ENCODE measurements around the gene CLDN2. TPM values are rescaled to one million over a fixed set of nuclear protein-coding genes. Genes with fewer than 3 reads are reported as not detected.
"Not testable (repeated sequence)": the region's sequence is repeated elsewhere in the genome, so short reads cannot be mapped to it uniquely, and the experiment has no call there.

The CLDN2 gene, protein sequence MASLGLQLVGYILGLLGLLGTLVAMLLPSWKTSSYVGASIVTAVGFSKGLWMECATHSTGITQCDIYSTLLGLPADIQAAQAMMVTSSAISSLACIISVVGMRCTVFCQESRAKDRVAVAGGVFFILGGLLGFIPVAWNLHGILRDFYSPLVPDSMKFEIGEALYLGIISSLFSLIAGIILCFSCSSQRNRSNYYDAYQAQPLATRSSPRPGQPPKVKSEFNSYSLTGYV
- total RNA-seq, result 1 to 10 TPM in 1 of 2 donors, under 1 TPM in 1; 0.16 to 2.9 TPM
- 10 to 100 TPM; 33.9 to 85.8 (median 66.8) TPM for polyA plus RNA-seq (ENCODE audit: insufficient read length in 6 of 6)
- long read RNA-seq, donor 1, partial matches to known transcripts, result 73 of 73 reads
- long read RNA-seq, donor 1, other reads (novel, unspliced or antisense), result 0 of 73 reads
- long read RNA-seq, donor 2, partial matches to known transcripts, result 47 of 48 reads
- long read RNA-seq, donor 2, other reads (novel, unspliced or antisense), result 0 of 48 reads
- long read RNA-seq, donor 3, partial matches to known transcripts, result 0 of 15 reads
- long read RNA-seq, donor 3, other reads (novel, unspliced or antisense), result 15 of 15 reads
- long read RNA-seq, donor 4, partial matches to known transcripts, result 0 of 4 reads
- long read RNA-seq, donor 4, other reads (novel, unspliced or antisense), result 4 of 4 reads
- long read RNA-seq, donor 5, partial matches to known transcripts, result 51 of 51 reads
- long read RNA-seq, donor 5, other reads (novel, unspliced or antisense), result 0 of 51 reads
- long read RNA-seq, donor 6, partial matches to known transcripts, result 29 of 45 reads
- long read RNA-seq, donor 6, other reads (novel, unspliced or antisense), result 16 of 45 reads
- long read RNA-seq, donor 7, partial matches to known transcripts, result 37 of 38 reads
- long read RNA-seq, donor 7, other reads (novel, unspliced or antisense), result 0 of 38 reads
- long read RNA-seq, donor 8, partial matches to known transcripts, result 85 of 87 reads
- long read RNA-seq, donor 8, other reads (novel, unspliced or antisense), result 0 of 87 reads
- long read RNA-seq, donor 9, result 0 reads
- long read RNA-seq, donor 10, result 0 reads
- long read RNA-seq, donor 11, result 0 reads
- long read RNA-seq, donor 12, partial matches to known transcripts, result 65 of 67 reads
- long read RNA-seq, donor 12, other reads (novel, unspliced or antisense), result 0 of 67 reads

DNA sequence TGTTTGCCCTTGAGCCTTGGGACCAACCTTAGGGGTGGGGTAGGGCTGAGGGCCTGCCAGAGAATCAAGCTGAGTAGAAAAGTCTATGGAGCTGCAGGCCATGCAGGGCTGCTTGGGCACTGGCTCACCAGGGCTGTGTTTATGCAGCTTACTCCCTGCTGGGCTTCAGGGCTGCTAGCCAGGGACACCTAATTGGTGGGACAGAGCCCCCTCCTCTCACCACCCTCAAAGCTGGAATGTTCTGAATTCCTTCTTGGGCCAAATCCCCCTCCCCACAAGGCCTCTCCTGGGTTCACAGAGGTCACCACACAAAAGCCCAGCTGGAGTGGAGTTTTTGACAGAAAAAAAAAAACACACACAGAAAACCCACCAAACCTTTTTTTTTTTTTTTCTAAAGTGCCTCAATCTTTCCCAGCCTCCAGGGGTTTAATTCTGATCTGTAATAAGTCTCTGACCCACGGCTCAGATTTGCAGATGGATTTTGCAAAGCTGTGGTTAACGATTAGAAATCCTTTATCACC lies at the start of gene CLDN2:
TSS of gene CLDN2 (plus strand) at position 471 of the 521 bp plus-strand sequence. CDS start 7,827 bp downstream, outside the sequence.
- intact Hi-C loops (cut with DNase I), result no loop called here
- Histone ChIP-seq H3K36me3 (no peaks in the 10 kb centered on the region), H3K4me3 (no peak within 1 kb of the TSS), H3K27ac (no peak within 1 kb of the TSS), H3K4me1 (no peaks in the 10 kb centered on the region), H3K9me3 (no peaks in the 10 kb centered on the region), H3K27me3 (peaks cover 0 to 6% of the 10 kb centered on the region in 2 donors)
- ATAC-seq (no peak), DNase-seq (no peak)
- TF ChIP-seq, protein P1, sequence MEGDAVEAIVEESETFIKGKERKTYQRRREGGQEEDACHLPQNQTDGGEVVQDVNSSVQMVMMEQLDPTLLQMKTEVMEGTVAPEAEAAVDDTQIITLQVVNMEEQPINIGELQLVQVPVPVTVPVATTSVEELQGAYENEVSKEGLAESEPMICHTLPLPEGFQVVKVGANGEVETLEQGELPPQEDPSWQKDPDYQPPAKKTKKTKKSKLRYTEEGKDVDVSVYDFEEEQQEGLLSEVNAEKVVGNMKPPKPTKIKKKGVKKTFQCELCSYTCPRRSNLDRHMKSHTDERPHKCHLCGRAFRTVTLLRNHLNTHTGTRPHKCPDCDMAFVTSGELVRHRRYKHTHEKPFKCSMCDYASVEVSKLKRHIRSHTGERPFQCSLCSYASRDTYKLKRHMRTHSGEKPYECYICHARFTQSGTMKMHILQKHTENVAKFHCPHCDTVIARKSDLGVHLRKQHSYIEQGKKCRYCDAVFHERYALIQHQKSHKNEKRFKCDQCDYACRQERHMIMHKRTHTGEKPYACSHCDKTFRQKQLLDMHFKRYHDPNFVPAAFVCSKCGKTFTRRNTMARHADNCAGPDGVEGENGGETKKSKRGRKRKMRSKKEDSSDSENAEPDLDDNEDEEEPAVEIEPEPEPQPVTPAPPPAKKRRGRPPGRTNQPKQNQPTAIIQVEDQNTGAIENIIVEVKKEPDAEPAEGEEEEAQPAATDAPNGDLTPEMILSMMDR (IDR thresholded peaks at IDR 0.05), result no peak

DNA sequence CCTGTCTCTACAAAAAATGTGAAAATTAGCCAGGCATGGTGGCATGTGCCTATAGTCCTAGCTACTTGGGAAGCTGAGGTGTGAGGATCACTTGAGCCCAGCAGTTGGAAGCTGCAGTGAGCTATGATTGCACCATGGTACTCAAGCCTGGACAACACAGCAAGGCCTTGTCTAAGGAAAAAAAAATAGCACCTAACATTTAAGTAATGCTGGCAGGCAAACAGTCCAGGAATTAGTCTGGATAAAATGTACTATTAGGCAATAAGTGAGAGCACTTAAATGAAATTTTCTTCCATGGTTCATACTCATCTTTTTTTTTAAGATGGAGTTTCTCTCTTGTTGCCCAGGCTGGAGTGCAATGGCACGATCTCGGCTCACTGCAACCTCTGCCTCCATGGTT lies 47.4 kb upstream of the CLDN2 start:
- ATAC-seq, result peak; percentile 15
- H3K4me3 ChIP-seq; DNase-seq; H3K9me3 ChIP-seq; H3K4me1 ChIP-seq; H3K27ac ChIP-seq; H3K27me3 ChIP-seq; intact Hi-C loops (cut with DNase I); H3K36me3 ChIP-seq: not testable (repeated sequence)

DNA sequence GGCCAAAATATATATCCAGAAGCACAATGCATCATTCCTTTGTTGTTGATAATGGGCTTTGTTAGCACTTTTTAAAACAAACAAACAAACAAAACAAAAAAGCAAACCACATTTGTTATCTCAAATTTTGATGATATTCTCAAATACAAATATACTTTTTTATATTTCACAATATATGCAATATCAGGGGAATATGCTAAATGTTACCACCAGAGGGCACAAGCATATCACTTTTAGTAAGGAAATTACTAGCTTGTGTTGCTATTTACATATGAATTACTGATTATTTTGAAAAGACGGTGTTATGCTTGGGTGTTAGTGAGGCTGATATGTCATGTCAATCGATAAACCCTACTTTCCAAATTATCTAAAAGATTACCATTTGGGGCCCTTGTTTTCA lies 46.1 kb upstream of the CLDN2 start:
- Histone ChIP-seq H3K27ac (no peak overlapping the region), H3K4me3 (no peak overlapping the region), H3K27me3 (peaks cover 0 to 3% of the 10 kb centered on the region in 2 donors), H3K4me1 (no peaks in the 10 kb centered on the region), H3K9me3 (no peaks in the 10 kb centered on the region), H3K36me3 (no peaks in the 10 kb centered on the region)
- ATAC-seq, result peak; percentile 58
- intact Hi-C loops (cut with DNase I), result no loop called here
- no peak for DNase-seq
- TF ChIP-seq, protein P1 (IDR thresholded peaks at IDR 0.05), result peak; percentile 38 to 50

DNA sequence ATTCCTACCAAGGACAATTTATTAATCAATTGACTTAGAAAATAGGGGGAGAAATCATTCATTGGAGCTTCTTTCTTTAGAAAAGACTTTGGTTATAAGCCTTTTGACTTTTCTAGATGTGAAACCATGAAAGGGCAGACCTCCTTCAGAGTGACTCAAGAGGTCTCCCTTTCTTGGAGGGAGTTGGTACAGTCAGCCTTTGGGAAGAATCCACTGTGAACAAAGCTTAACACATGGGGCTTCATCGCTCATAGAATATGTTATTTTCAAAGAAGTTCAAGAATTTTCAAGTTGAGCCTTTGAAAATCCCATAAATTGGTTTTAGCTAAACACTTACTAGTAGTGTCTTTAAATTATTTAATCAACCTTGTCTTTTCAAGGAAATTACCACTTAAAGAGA lies 45.1 kb upstream of the CLDN2 start:
- TF ChIP-seq, protein P1 (IDR thresholded peaks at IDR 0.05), result no peak
- H3K27me3 ChIP-seq, result no peaks in the 10 kb centered on the region
- ATAC-seq (no peak), DNase-seq (no peak)
- no peak overlapping the region for H3K27ac ChIP-seq
- no peaks in the 10 kb centered on the region for H3K36me3 ChIP-seq
- intact Hi-C loops (cut with DNase I), result no loop called here
- no peaks in the 10 kb centered on the region for H3K4me1 ChIP-seq
- no peaks in the 10 kb centered on the region for H3K9me3 ChIP-seq
- H3K4me3 ChIP-seq, result no peak overlapping the region

DNA sequence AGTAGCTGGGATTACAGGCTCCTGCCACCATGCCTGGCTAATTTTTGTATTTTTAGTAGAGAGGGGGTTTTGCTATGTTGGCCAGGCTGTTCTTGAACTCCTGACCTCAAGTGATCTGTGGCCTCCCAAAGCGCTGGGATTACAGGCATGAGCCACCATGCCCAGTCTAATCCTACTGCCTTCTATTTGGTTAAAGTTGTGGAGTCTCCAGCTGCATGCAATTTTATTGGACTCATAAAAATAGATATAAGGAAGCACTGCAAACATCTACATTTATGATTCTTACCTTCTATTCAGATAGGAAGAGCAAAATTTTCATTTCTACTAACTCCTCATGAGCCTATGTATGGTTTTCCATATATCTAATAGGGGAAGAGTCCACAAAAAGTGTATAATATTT lies 30.7 kb upstream of the CLDN2 start:
- Histone ChIP-seq H3K9me3 (no peaks in the 10 kb centered on the region), H3K4me3 (no peak overlapping the region), H3K36me3 (no peaks in the 10 kb centered on the region), H3K27me3 (peaks cover 0 to 4% of the 10 kb centered on the region in 2 donors), H3K4me1 (no peaks in the 10 kb centered on the region), H3K27ac (no peak overlapping the region)
- DNase-seq, result no peak
- no peak for ATAC-seq
- intact Hi-C loops (cut with DNase I), result no loop called here
- TF ChIP-seq, protein P1 (IDR thresholded peaks at IDR 0.05), result no peak
